ENCODE data around the gene PAPOLA.

Gene PAPOLA

DNA sequence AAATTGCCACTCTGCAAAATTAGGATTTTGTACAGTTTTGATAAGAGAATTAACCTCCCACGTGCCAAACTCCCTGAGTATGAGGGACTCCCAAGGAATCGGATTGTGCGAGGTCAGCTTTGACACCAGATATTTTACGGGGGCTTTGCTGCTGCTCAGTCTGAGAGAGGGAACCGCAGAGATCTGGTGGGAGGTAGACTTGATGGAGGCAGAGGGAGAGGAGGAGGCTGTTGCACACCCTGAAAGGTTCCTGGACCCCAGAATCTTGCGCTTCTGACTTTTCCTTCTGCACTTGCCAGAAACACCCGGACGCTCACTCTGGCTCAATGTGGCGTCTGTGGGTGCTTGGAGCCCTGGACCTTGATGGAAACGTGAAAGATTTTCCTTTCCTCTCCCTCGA, 83.9 kb downstream of the PAPOLA start:
- DNase-seq (ENCODE audit: low spot score) = no peak

- no peak for DNase-seq (ENCODE audit: low spot score)
Measured at GRCh38 chr14:96586921-96587822, 85.0 kb downstream of the PAPOLA start.

GRCh38 chr14:96587823-96588385, 85.7 kb downstream of the PAPOLA start:
- DNase-seq (ENCODE audit: low spot score) = no peak

DNA sequence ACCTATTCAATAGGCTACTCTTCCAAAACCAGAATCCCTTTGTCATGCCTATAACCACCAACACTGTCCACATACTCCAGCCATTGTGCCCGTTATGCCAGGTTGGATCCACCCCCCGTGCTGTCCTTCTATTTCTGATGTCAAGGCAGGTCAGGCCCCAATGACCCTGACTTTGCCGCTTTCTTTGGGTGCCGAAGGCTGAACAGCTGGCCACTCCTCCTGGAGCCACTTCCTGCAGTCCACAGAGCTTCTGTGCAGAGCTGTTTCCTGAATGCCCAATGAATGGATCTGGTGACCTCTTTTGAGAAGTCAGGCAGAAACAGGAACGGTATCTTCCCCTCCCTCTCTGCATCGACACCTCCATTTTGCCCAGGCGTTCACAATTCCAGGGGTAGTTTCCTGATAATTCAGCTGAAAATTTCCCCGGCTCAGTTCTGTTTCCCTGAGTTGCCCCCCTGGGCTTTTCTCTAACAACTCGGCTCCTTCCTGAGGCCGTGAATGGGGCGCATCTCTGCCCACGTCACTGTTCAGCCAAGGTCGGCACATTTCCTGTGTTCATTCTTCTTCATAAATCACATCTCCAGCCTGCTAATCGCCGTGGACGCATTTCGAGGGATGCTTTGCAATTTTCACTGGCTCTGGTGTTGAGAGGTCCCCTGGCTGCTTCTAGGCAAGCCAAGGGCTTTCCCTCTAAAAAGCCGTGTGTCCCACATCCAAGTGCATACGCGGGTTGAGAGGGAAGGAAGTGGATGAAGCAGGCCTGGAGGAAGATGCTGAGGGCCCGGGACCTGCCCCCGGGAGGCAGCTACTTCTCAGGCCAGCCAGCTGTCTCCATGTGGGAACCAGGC, 86.5 kb downstream of the PAPOLA start:
- no peak for DNase-seq (ENCODE audit: low spot score)

- no peak for DNase-seq (ENCODE audit: low spot score)
Measured at GRCh38 chr14:96589577-96589976, 87.4 kb downstream of the PAPOLA start.

DNA sequence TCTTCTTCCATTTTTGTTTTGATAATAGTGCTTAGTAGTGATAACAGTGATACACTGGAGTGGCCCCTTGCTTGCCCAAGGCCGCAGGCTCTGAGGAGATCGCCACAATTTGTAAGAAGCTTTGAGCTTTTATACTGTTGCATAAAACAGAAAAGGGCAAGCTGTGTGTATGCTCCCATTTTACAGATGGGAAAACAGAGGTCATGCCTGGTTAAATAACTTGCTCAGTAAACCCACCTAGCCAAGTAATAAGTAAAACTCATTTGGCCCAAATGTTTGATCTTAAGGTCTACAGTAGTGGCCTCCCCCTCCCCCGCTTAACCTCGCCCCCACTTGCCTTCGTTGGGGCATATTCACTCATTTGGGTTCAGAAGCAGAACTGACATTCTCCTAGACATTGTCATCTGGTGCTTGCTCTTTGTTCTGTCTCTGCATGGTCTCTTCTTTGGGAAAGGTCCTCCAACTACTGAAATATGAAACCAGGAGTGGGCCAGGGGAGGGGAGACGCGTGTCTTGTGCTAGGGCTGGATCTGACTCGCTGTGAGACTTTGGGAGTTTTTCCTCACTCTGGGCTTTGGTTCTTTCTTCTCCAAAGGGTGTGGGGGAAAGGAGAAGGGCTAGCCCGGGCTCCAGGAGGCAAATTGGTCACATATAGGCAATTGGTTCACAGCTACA, 88.1 kb downstream of the PAPOLA start:
- no peak for DNase-seq (ENCODE audit: low spot score)

- DNase-seq (ENCODE audit: low spot score) = peak; percentile 73
Measured at GRCh38 chr14:96592591-96593386, 90.6 kb downstream of the PAPOLA start.

DNA sequence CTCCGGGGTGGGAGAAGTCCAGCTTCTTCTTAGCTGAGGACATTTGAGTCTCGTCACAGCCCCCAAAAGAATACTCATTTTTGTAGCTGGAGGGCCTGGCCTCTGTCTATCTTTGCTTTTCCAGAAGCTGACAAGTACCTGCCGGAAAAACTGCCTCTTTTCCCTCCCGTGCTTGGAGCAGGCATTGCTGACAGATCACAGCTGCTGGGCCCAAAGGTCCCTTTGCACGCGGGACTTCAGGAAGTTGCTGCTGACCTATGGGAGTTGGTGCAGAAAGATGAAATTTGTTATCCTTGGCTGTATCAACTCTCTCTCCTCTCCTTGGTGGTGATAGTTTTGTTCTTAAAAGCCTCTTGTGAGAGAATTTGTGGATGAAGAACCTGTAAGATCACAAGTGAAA, 92.8 kb downstream of the PAPOLA start:
- DNase-seq (ENCODE audit: low spot score) = no peak

GRCh38 chr14:96597680-96598079, 95.5 kb downstream of the PAPOLA start:
- no peak for DNase-seq (ENCODE audit: low spot score)

- DNase-seq (ENCODE audit: low spot score) = no peak
Measured at GRCh38 chr14:96598332-96598928, 96.2 kb downstream of the PAPOLA start.

DNA sequence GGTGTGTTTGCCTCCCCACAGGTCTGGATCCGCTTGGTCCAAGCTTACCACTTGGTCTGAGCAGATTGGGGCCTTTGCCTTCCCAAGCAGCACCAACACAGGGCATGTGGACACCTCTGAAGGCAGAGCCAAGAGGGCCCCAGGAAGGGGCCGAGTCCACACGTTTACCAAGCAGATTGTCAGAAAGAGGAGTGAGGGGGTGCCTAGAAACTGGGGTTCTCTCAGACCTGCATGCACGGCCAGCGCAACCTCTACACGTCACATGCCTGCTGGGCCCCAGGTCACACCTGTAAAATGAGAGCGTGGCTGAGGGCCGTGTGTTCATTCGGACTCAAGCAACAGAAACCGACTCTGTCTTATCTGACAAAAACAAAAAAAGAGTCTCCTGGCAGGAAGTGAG, 96.9 kb downstream of the PAPOLA start:
- no peak for DNase-seq (ENCODE audit: low spot score)

DNA sequence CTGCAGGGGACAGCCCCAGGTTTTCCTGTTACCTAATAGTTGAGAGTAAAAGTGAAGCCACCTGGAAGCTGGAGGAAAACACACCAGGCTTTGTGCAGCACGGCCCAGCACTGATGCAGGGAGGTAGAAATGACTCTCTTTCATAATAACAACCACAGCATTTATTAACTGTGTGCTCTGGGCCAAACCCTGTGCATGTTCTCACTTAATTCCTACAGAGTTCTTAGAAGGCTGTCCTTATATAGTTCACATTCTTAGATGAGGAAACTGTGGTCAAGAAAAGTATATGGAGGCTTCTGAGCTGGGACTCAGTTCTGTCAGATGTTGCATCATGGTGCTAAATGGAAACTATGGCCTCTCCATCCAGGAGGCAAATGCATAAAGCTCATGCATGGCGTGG, 100.0 kb downstream of the PAPOLA start:
- peak; percentile 1 for DNase-seq (ENCODE audit: low spot score)

- DNase-seq (ENCODE audit: low spot score) = no peak
Measured at GRCh38 chr14:96603350-96604255, 101.4 kb downstream of the PAPOLA start.

- DNase-seq (ENCODE audit: low spot score) = no peak
Measured at GRCh38 chr14:96614481-96614881, 112.3 kb downstream of the PAPOLA start.

DNA sequence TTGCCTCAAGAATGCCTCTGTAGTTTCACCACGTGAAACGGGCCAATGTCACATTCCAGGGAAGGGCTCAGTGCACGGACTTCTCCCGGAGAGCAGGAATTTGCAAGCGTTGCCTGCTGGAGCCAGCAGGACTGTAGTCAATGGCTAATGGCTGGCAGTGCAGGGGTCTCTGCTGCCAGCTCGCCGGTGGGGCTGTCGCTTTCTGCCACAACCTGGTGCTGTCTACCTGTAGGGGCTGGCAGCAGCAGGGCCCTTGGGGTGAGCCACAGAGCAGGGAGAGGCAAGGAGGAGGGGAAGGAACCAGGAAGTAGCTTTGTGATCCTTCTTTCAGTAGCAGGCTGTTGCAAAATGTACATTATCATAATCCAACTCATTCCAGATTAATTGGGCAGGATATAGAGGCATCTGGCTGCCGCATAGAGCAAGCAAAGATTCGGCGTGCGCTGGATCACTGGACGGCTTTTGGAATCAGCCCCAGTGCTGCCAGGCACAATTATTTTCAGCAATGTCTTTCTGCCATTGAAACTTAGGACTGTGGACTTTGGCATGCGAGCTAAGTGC, 114.1 kb downstream of the PAPOLA start:
- no peak for DNase-seq (ENCODE audit: low spot score)
